Dendritic cell treated with granulocyte-macrophage colony-stimulating factor and Interleukin-4, amounts not matched to agents 40 ng/mL and 50 ng/mL, for 4 days (primary cell): ENCODE measurements around the gene CPEB3.

Experiments used
- H3K27ac Mint-ChIP-seq: one replicate; pipeline ENCODE4 v1.8.0; 2022; ENCODE audit warnings: mild to moderate bottlenecking, mixed read lengths
- H3K27me3 Mint-ChIP-seq: one replicate; pipeline ENCODE4 v1.8.0; 2022; ENCODE audit warnings: mild to moderate bottlenecking, mixed read lengths
- H3K36me3 Mint-ChIP-seq: one replicate; pipeline ENCODE4 v1.8.0; 2022; ENCODE audit warnings: low read depth, mixed read lengths
- H3K4me1 Mint-ChIP-seq: one replicate; pipeline ENCODE4 v1.8.0; 2022; ENCODE audit warnings: low read depth, mixed read lengths
- H3K4me3 Mint-ChIP-seq: one replicate; pipeline ENCODE4 v1.8.0; 2022; ENCODE audit warnings: mild to moderate bottlenecking, moderate library complexity, mixed read lengths
- H3K9me3 Mint-ChIP-seq: one replicate; pipeline ENCODE4 v1.8.0; 2022; ENCODE audit warnings: mixed read lengths
- intact Hi-C: fragments of 100-400 bp; cut with micrococcal nuclease; formaldehyde crosslinking; loops from one replicate; pipeline ENCODE4 v1.15.0; 2022

CPEB3 gene

DNA sequence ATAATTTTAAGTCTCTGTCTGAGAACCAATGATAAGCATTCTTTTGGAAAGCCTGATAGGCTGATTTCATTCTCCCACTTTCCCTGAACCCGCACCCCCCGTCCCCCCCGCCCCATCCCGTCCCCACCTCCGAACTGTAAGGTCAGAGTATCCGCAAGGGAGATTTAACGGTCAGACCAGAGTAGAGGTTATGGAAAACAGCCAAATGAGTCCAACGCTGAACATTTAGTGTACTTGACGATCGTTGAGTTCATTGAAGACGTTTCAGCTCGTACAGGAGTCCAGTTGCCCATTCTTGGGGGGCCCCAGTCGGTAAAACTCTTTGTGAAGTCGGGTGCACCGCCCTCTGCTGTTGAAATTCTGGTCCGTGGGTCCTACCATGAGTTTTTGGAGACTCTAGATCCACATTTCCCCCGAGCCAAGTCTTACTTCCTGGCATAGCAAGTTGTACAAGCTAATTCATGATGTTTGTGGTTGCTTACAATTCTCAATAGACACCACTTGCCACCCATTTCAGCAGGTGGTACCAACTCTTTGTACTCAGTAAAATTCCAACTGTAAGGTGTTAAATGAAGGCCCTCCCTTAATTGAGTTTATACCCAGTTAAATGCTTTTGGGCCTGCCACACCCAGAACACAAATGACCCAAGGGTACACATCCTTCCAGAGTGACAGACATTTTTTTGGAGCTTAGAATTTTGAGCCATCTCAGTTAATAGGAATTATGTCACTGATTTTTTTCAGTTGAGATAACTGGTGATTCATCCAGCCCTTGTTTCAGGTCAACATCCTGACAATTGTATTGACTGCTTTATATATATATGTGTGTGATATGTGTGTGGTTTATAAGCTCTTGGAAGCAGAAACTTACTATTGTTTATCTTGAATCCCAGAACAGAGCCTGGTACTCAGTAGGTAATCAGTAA lies 1.3 kb upstream of the CPEB3 start:
- H3K4me3 Mint-ChIP-seq, result peak overlapping the region; percentile 88
- H3K9me3 Mint-ChIP-seq, result no peaks in the 10 kb centered on the region
- intact Hi-C loops, result loop anchor here (1.0 to 10.0 kb wide), 5 partner anchors 24 to 300 kb away; partner anchors contain the start of gene KIF11
- peaks cover 35% of the 10 kb centered on the region for H3K36me3 Mint-ChIP-seq
- no peaks in the 10 kb centered on the region for H3K27me3 Mint-ChIP-seq
- peaks cover 21% of the 10 kb centered on the region for H3K4me1 Mint-ChIP-seq
- H3K27ac Mint-ChIP-seq, result peak overlapping the region; percentile 92

DNA sequence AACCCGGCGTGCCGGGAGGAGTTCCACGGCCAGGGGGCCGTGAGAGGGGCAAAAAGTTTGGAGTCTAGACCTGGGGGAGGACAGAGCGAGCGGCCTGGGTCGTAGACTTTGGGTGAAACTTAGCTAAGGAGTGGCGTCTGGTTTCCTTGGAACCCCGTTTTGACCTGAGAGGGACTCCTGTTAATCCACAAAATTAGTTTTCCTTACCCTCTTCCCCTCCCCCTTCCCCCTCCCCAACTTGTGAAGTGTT lies 663 bp upstream of the CPEB3 start:
- no peaks in the 10 kb centered on the region for H3K9me3 Mint-ChIP-seq
- peak overlapping the region; percentile 88 for H3K4me3 Mint-ChIP-seq
- peak overlapping the region; percentile 92 for H3K27ac Mint-ChIP-seq
- H3K4me1 Mint-ChIP-seq, result peaks cover 21% of the 10 kb centered on the region
- no peaks in the 10 kb centered on the region for H3K27me3 Mint-ChIP-seq
- peaks cover 34% of the 10 kb centered on the region for H3K36me3 Mint-ChIP-seq
- intact Hi-C loops, result loop anchor here (1.0 to 10.0 kb wide), 5 partner anchors 23 to 301 kb away; partner anchors contain the start of gene KIF11

DNA sequence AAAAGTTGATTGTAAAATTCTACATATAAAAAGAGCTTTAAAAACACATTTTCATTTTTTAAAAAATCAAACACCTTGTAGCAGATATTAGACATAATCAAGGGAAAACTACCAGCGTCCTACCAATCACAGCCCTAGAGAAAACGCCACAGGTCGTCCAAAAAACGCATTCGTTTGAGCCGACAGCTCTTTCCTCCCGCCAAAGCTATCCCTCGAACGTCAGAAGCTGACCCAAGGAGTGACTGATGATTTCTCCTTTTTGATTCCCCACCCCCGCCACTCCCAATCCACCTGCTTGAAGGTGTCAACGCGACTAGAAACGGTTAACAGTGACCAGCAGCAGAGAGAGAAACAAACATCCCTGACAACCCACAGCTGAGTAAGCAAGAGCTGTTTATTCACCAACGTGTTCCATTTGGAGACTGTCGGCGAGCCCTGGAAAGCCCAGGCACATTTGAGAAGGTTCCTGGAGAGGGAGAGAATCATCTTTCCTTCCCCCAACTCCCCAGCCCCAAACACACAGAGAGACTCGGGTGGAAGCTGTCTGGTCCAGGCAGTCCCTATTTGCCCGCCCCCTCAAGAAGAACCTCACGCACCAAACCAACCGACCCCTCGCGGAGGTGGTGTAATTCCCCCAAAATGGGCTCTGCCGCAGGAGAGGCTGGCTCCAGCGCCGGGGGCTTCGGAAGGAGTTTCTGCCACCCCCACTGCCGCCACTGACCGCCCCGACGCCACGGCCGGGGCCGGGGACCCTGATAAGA lies 622 bp downstream of the CPEB3 start:
- Mint-ChIP-seq H3K27ac (peak overlapping the region; percentile 92), H3K36me3 (peaks cover 34% of the 10 kb centered on the region), H3K27me3 (no peaks in the 10 kb centered on the region), H3K4me3 (peak overlapping the region; percentile 88), H3K4me1 (peaks cover 26% of the 10 kb centered on the region), H3K9me3 (no peaks in the 10 kb centered on the region)
- intact Hi-C loops, result loop anchor here (2.0 to 10.0 kb wide), 3 partner anchors 47 to 302 kb away; partner anchors contain the start of gene KIF11

DNA sequence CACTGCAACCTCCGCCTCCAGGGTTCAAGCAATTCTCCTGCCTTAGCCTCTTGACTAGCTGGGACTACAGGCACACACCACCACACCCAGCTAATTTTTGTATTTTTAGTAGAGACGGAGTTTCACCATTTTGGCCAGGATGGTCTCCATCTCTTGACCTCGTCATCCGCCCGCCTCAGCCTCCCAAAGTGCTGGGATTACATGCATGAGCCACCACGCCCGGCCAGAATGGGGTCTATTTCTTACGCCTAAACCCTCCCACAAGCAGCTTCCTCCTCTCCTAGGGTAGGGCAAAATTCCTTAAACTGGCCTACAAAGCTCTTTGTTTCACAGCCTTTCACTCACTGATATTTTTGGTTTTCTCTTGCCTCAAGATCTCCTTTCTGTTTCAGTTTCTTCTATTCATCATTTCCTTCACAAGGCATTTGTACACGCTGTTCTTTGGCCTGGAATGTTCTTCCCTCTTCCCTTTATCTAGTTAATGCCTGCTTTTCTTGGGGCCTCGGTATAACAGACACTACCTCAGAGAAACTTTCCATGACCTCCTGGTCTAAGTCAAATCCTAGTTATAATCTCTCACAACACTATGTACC lies 6.7 kb downstream of the CPEB3 start:
- Mint-ChIP-seq H3K27ac (peak overlapping the region; percentile 80), H3K9me3 (no peaks in the 10 kb centered on the region), H3K36me3 (no peaks in the 10 kb centered on the region), H3K4me3 (peak overlapping the region; percentile 61), H3K4me1 (peaks cover 32% of the 10 kb centered on the region), H3K27me3 (no peaks in the 10 kb centered on the region)
- intact Hi-C loops, result no loop called here

DNA sequence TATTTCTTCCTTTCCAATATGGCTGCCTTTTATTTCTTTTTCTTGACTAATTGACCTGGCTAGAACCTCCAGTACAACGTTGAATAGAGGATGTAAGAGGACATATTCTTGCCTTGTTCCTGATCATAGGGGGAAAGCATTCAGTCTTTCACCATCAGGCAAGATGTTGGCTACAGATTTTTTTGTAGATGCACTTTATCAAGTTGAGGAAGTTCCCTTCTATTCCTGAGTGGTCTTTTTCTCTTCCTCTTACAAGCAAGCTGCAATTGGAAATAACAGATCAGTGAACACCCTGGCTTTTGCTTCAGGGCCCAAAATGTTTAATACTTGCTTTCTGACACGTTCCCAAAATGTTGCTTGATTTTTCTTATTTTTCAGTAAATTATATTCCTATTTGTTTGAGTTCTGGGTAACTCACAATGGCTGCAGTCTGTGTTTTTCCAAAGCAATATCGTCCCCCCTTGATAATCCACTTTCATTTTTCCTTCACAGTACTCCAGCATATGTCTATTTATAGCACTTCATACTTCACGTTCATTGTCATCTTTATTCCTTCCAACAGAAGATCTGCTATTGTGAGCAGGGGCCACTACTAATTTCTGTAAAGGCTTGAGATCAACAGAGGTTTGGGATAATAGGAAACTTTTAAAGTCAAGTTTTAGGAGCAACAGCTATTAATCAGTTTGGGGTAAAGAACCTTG lies 11.7 kb downstream of the CPEB3 start:
- Mint-ChIP-seq H3K36me3 (no peaks in the 10 kb centered on the region), H3K4me1 (peaks cover 19% of the 10 kb centered on the region), H3K4me3 (no peak overlapping the region), H3K27ac (peak overlapping the region; percentile 64), H3K27me3 (no peaks in the 10 kb centered on the region), H3K9me3 (no peaks in the 10 kb centered on the region)
- intact Hi-C loops, result no loop called here

DNA sequence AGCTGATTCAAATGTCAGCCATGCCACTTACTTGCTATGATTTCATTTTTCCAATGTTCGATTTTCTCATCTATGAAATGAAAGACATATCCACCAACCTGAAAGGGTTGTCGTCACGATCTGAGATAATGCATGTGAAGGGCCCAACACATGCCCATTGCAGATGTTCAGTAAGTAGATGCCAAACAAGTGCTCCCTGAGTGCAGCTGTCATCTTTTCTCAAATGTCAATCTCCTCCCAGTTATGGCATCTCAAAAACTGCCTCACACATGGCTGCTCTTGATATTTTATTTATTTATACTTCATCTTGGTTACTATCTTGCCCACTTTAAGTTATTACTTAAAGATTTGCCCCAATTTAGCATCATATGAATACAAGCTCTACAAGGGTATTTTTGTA lies 16.8 kb downstream of the CPEB3 start:
- H3K36me3 Mint-ChIP-seq, result no peaks in the 10 kb centered on the region
- peaks cover 13% of the 10 kb centered on the region for H3K4me1 Mint-ChIP-seq
- H3K9me3 Mint-ChIP-seq, result no peaks in the 10 kb centered on the region
- intact Hi-C loops, result no loop called here
- no peak overlapping the region for H3K4me3 Mint-ChIP-seq
- no peaks in the 10 kb centered on the region for H3K27me3 Mint-ChIP-seq
- H3K27ac Mint-ChIP-seq, result no peak overlapping the region

DNA sequence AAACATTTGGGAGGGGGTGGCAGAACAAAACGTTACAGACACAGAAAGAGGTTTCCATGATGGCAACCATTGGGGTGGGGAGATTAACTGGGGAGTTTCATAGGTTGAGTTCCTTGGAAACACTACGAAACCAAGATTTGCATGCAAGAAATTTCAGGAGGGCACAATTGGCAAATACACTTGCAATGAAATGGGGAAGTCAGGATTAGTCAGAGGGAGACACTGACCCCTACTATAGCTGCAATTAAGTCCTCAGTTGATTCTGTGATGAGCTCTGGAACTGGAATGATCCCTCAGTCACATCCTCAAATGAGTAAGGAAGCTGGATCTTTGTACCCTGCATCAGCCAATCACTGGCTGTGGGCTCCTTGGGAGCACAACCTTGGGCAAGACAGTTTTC lies 22.1 kb downstream of the CPEB3 start:
- H3K4me3 Mint-ChIP-seq, result no peak overlapping the region
- H3K36me3 Mint-ChIP-seq, result peaks cover 7% of the 10 kb centered on the region
- H3K4me1 Mint-ChIP-seq, result peaks cover 37% of the 10 kb centered on the region
- H3K27me3 Mint-ChIP-seq, result no peaks in the 10 kb centered on the region
- peak overlapping the region; percentile 70 for H3K27ac Mint-ChIP-seq
- intact Hi-C loops, result loop anchor here (1.0 kb wide), 1 partner anchor 23 kb away; the partner anchor contains the start of genes CPEB3 and MARCHF5
- no peaks in the 10 kb centered on the region for H3K9me3 Mint-ChIP-seq

DNA sequence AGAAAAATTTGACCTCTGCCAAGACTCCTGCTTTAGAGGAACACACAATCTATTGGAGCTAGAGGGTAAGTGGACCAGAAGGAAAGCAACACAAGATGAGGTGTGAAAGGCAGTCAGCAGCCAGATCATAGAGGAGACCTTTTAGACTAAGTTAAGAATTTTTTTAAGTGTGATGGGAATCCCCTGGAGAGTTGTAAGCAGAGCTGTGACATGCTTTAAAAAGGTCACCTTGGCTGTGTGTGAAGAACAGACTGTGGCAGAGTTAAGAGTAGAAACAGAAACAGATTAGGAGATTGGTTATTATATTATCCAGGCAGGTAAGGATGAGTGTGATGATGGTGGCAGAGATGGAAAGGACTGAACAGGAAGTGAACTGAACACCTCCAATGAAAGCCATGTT lies 23.5 kb downstream of the CPEB3 start:
- intact Hi-C loops, result no loop called here
- Mint-ChIP-seq H3K36me3 (peaks cover 7% of the 10 kb centered on the region), H3K4me3 (no peak overlapping the region), H3K27ac (peak overlapping the region; percentile 14), H3K4me1 (peaks cover 37% of the 10 kb centered on the region), H3K9me3 (no peaks in the 10 kb centered on the region), H3K27me3 (no peaks in the 10 kb centered on the region)

DNA sequence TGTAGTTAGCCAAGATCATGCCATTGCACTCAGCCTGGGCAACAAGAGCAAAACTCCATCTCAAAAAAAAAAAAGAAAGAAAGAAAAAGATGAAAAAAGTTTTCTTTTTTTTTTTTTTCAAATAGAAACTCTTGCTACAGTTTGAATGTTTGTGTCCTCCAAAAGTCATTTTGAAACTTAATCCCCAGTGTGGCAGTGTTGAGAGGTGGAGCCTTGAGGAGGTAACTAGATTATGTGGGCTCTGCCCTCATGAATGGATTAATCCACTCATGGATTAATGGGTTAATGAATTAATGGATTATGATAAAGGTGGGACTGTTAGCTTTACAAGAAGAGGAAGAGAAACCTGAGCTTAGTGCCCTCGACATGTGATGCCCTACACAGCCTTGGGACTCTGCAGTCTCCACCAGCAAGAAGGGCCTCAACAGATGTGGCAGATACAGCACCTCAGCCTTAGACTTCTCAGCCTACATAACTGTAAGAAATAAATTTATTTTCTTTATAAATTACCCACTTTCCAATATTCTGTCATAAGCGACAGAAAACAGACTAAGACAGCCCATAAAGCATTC lies 25.1 kb downstream of the CPEB3 start:
- H3K36me3 Mint-ChIP-seq, result peaks cover 7% of the 10 kb centered on the region
- peaks cover 37% of the 10 kb centered on the region for H3K4me1 Mint-ChIP-seq
- H3K27ac Mint-ChIP-seq, result peak overlapping the region; percentile 42
- intact Hi-C loops, result no loop called here
- H3K9me3 Mint-ChIP-seq, result no peaks in the 10 kb centered on the region
- no peaks in the 10 kb centered on the region for H3K27me3 Mint-ChIP-seq
- no peak overlapping the region for H3K4me3 Mint-ChIP-seq

DNA sequence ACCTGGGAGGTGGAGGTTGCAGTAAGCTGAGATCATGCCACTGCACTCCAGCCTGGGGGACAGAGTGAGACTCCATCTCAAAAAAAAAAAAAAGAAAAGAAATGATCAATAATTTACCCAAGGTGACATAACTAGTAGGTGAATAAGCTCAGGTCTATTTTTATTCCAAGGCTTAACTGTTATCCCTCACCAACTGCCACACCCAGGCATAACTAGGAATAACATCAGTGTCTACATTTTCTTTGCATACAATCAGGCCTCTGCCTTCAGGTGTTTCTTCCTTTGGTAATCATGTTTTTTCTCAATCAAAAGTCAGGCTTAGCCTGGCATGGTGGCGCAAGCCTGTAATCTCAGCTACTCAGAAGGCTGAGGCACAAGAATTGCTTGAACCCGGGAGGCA lies 26.6 kb downstream of the CPEB3 start:
- H3K36me3 Mint-ChIP-seq, result peaks cover 7% of the 10 kb centered on the region
- H3K27ac Mint-ChIP-seq, result no peak overlapping the region
- no peak overlapping the region for H3K4me3 Mint-ChIP-seq
- peaks cover 26% of the 10 kb centered on the region for H3K4me1 Mint-ChIP-seq
- intact Hi-C loops, result no loop called here
- no peaks in the 10 kb centered on the region for H3K27me3 Mint-ChIP-seq
- no peaks in the 10 kb centered on the region for H3K9me3 Mint-ChIP-seq

DNA sequence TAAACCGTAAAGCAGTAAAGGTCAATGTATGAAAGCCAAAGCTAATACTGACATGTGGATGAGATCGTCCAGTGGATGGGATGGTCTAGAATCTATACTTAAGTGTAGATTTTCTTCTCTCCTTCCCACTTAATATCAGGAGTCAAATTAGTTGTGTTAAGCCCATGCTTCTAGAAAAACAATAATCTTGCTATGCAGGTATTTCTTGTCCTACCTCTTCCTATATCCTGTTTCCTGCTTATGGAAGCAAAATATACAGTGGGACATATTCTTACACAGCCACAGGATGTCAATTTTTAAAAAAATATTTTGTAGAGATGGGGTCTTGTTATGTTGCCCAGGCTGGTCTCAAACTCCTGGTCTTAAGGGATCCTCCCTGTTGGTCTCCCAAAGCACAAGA lies 27.5 kb downstream of the CPEB3 start:
- intact Hi-C loops, result no loop called here
- Mint-ChIP-seq H3K9me3 (no peaks in the 10 kb centered on the region), H3K36me3 (peaks cover 7% of the 10 kb centered on the region), H3K27me3 (no peaks in the 10 kb centered on the region), H3K27ac (no peak overlapping the region), H3K4me1 (peaks cover 21% of the 10 kb centered on the region), H3K4me3 (no peak overlapping the region)

DNA sequence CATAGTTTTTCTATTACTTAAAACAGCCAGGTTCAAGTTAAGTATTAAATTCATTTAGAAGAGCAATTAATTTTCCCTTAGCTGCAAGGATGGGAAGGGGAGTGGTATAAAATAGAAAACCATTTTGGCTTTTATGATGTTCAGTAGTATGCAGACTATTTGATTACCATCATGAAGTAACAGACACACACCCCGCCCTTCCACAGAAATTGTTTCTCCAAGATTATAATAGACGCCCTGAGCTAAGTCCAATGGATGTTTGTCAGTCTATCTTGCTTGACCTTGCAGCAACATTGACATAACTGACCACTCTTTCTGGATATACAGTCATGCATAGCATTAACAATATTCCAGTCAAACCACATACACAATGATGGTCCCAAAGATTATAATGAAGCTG lies 42.3 kb downstream of the CPEB3 start:
- Mint-ChIP-seq H3K36me3 (no peaks in the 10 kb centered on the region), H3K27ac (no peak overlapping the region), H3K4me3 (no peak overlapping the region), H3K4me1 (peaks cover 7% of the 10 kb centered on the region), H3K9me3 (no peaks in the 10 kb centered on the region), H3K27me3 (no peaks in the 10 kb centered on the region)
- intact Hi-C loops, result no loop called here

DNA sequence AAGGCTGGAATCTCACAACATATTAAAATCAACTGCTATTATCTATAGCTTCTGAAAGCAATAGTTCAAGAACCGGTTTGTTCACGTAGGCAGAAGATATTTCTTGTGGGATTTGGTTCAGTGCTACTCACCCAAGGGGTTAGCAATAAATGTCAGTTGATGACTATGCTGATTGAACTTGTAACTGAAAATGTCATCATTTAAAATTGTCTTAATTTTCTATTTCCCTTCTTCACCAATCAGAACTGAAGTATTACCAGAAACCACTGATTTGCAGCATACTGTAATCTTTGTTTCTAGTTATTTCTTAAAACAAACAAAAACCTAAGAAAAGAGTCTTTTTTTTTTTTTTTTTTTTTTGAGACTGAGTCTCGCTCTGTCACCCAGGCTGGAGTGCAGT lies 46.1 kb downstream of the CPEB3 start:
- Mint-ChIP-seq H3K4me3 (no peak overlapping the region), H3K27ac (no peak overlapping the region), H3K9me3 (no peaks in the 10 kb centered on the region), H3K4me1 (peaks cover 21% of the 10 kb centered on the region), H3K36me3 (peaks cover 12% of the 10 kb centered on the region), H3K27me3 (no peaks in the 10 kb centered on the region)
- intact Hi-C loops, result no loop called here
